HG02970 (cell line): ENCODE measurements around the gene GPR83.
"Not testable (repeated sequence)": the region's sequence is repeated elsewhere in the genome, so short reads cannot be mapped to it uniquely, and the experiment has no call there.

Source experiments
- ATAC-seq: cut with Tn5 transposase; IDR thresholded peaks from one replicate; pipeline ENCODE4 v1.9.1; 2021; ENCODE audit warnings: mild to moderate bottlenecking, moderate library complexity, moderate number of reproducible peaks; ENCODE audit not compliant: unreplicated experiment, low FRiP score

The GPR83 gene

GRCh38 chr11:94400839-94401772, at the start of gene GPR83:
GPR83 (minus strand) TSS chr11:94401419; CDS start chr11:94401247, 172 bp downstream.
- no peak for ATAC-seq

- no peak for ATAC-seq
These were observed 48.8 kb upstream of the GPR83 start for GRCh38 chr11:94450048-94450447.

- ATAC-seq = no peak
These were observed 48.2 kb upstream of the GPR83 start for GRCh38 chr11:94449437-94449836.

- no peak for ATAC-seq
These were observed 47.8 kb upstream of the GPR83 start for GRCh38 chr11:94449029-94449428.

GRCh38 chr11:94447149-94447548, 45.9 kb upstream of the GPR83 start:
- ATAC-seq = no peak

GRCh38 chr11:94445641-94446040, 44.4 kb upstream of the GPR83 start:
- ATAC-seq = no peak

- no peak for ATAC-seq
These were observed 31.8 kb upstream of the GPR83 start for GRCh38 chr11:94433049-94433448.

- no peak for ATAC-seq
These were observed 23.4 kb upstream of the GPR83 start for GRCh38 chr11:94424662-94425061.

GRCh38 chr11:94424011-94424410, 22.8 kb upstream of the GPR83 start:
- ATAC-seq = no peak

GRCh38 chr11:94423507-94423906, 22.3 kb upstream of the GPR83 start:
- ATAC-seq = no peak

- no peak for ATAC-seq
These were observed 17.0 kb upstream of the GPR83 start for GRCh38 chr11:94418123-94418765.

GRCh38 chr11:94417386-94417987, 16.3 kb upstream of the GPR83 start:
- no peak for ATAC-seq

GRCh38 chr11:94405062-94405833, 4.0 kb upstream of the GPR83 start:
- no peak for ATAC-seq

GRCh38 chr11:94402355-94402754, 1.1 kb upstream of the GPR83 start:
- ATAC-seq = no peak

GRCh38 chr11:94401773-94402265, 600 bp upstream of the GPR83 start:
- no peak for ATAC-seq

- no peak for ATAC-seq
These were observed 771 bp downstream of the GPR83 start for GRCh38 chr11:94400457-94400838.

- ATAC-seq = no peak
These were observed 1.2 kb downstream of the GPR83 start for GRCh38 chr11:94400050-94400449.

- no peak for ATAC-seq
These were observed 3.1 kb downstream of the GPR83 start for GRCh38 chr11:94398101-94398500.

- no peak for ATAC-seq
These were observed 4.9 kb downstream of the GPR83 start for GRCh38 chr11:94396282-94396681.

GRCh38 chr11:94391937-94392336, 9.3 kb downstream of the GPR83 start:
- ATAC-seq = not testable (repeated sequence)
